Measurements from ENCODE around the gene GPATCH4. TPM values are rescaled to one million over a fixed set of nuclear protein-coding genes. Genes with fewer than 3 reads are reported as not detected.
A peak's percentile ranks its signal among the peaks of the same experiment; 100 is the strongest.

GPATCH4 gene
- total and polyA plus RNA-seq, 2 of the 4 experiments (the other 2 are of a cell fraction) = 32.6 to 41.8 TPM

DNA sequence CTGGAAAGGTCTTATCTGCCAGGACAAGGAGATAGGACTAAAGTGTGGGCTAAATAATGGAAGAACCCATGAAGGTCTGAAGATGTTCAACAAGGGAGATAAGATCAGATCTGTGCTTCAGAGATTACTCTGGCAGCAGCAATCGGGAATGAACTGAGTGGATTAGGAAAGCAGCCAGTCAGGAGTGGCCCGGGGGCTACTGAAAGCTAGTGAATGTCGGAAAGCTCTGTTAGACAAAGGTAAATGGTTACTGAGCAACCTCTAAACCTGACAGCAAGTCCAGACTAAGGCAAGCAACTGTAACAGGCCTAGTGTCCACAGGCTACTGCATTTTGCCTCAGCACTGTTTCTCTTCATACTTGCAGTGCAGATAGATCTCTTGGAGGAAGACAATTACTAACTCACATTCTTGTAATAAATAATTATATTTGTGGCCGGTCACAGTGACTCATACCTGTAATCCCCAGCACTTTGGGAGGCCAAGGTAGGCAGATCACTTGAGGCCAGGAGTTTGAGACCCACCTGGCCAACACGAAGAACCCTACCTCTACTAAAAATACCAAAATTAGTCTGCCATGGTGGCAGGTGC lies 41.4 kb downstream of the GPATCH4 start:
- H3K9me1 ChIP-seq (ENCODE audit: insufficient read depth, low read length) = peaks cover 8% of the 10 kb centered on the region
- ATAC-seq (ENCODE audit: low read depth) (no peak; the same call in 1 of the 2 replicates), DNase-seq (peak; percentile 4)
- no peak overlapping the region for H3K27ac ChIP-seq (ENCODE audit: insufficient read depth, low read length)
- H2BK5ac ChIP-seq (ENCODE audit: low read depth, low read length, poor library complexity, severe bottlenecking) = no peak overlapping the region
- intact Hi-C loops (cut with micrococcal nuclease) = no loop called here
- peaks cover 0 to 2% of the 10 kb centered on the region in 2 experiments; a peak in 1 of 4 replicates for H3K79me1 ChIP-seq (ENCODE audit: low read depth in 1 of 2, low read length in 2 of 2)
- peaks cover 1% of the 10 kb centered on the region; the same call in 1 of the 2 replicates for H3K4me1 ChIP-seq (ENCODE audit: control insufficient read depth, insufficient read depth, low read length)
- H3K14ac ChIP-seq (replicated peaks; ENCODE audit: low read depth, low read length) = no peak overlapping the region
- dilution Hi-C loops (cut with HindIII; ENCODE audit: low sequenced_read_pairs, unreplicated experiment) = no loop called here
- no peak overlapping the region for H3K23ac ChIP-seq (ENCODE audit: low read depth, low read length)
- 100% methylated on average over 1 of the region's 5 CpGs; no CpG with 5 or more reads in 1 of the 2 experiments for WGBS, 2 experiments (ENCODE audit: extremely low coverage in 2 of 2, insufficient read length in 1 of 2)
- no peak overlapping the region for H3K18ac ChIP-seq (ENCODE audit: low read depth, low read length)
- H3K56ac ChIP-seq (ENCODE audit: extremely low read depth, insufficient read depth, low read length) = no peak overlapping the region
- H2AFZ ChIP-seq (replicated peaks; ENCODE audit: low read length, poor library complexity) = no peak overlapping the region
- no peaks in the 10 kb centered on the region for H3K9me3 ChIP-seq (ENCODE audit: control insufficient read depth, insufficient read depth, low read length)
- no peak overlapping the region for H3K4ac ChIP-seq (ENCODE audit: low read depth, low read length)
- in situ Hi-C loops (cut with MboI; ENCODE audit: low sequenced_read_pairs) = no loop called here
- no peak overlapping the region for H3K9ac ChIP-seq (ENCODE audit: low read depth, low read length)
- no peak overlapping the region for H3K4me2 ChIP-seq (ENCODE audit: low read depth, low read length)
- TF ChIP-seq, protein P1, sequence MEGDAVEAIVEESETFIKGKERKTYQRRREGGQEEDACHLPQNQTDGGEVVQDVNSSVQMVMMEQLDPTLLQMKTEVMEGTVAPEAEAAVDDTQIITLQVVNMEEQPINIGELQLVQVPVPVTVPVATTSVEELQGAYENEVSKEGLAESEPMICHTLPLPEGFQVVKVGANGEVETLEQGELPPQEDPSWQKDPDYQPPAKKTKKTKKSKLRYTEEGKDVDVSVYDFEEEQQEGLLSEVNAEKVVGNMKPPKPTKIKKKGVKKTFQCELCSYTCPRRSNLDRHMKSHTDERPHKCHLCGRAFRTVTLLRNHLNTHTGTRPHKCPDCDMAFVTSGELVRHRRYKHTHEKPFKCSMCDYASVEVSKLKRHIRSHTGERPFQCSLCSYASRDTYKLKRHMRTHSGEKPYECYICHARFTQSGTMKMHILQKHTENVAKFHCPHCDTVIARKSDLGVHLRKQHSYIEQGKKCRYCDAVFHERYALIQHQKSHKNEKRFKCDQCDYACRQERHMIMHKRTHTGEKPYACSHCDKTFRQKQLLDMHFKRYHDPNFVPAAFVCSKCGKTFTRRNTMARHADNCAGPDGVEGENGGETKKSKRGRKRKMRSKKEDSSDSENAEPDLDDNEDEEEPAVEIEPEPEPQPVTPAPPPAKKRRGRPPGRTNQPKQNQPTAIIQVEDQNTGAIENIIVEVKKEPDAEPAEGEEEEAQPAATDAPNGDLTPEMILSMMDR (conservative IDR thresholded peaks at IDR 0.05; ENCODE audit: low read depth, low read length) = no peak
- TF ChIP-seq FOS (IDR thresholded peaks at IDR 0.05; ENCODE audit: low read depth, low read length) (no peak), RCOR1 (IDR thresholded peaks at IDR 0.05; ENCODE audit: insufficient replicate concordance, low read length) (no peak), CHD1 (IDR thresholded peaks at IDR 0.05; ENCODE audit: low read depth, low read length) (no peak), MXI1 (IDR thresholded peaks at IDR 0.05; ENCODE audit: borderline replicate concordance, low read depth, low read length) (no peak), RAD21 (IDR thresholded peaks at IDR 0.05; ENCODE audit: low read length) (no peak)
- TF ChIP-seq, protein P2, sequence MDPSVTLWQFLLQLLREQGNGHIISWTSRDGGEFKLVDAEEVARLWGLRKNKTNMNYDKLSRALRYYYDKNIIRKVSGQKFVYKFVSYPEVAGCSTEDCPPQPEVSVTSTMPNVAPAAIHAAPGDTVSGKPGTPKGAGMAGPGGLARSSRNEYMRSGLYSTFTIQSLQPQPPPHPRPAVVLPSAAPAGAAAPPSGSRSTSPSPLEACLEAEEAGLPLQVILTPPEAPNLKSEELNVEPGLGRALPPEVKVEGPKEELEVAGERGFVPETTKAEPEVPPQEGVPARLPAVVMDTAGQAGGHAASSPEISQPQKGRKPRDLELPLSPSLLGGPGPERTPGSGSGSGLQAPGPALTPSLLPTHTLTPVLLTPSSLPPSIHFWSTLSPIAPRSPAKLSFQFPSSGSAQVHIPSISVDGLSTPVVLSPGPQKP (IDR thresholded peaks at IDR 0.05; ENCODE audit: borderline replicate concordance, low read depth, low read length) = no peak
- H4K20me1 ChIP-seq (ENCODE audit: insufficient read depth, low read length) = no peaks in the 10 kb centered on the region
- no peak overlapping the region for H3K4me3 ChIP-seq (ENCODE audit: insufficient read depth, low read depth, low read length)
- no peak overlapping the region for H4K5ac ChIP-seq (ENCODE audit: low read depth, low read length)
- H2AK9ac ChIP-seq (replicated peaks; ENCODE audit: low read depth, low read length, poor library complexity) = no peak overlapping the region
- H4K8ac ChIP-seq (ENCODE audit: low read depth in 2 of 2, low read length in 2 of 2) = no peak overlapping the region
- ChIA-PET POLR2A (ENCODE audit: unreplicated experiment) (no interaction called here), CTCF (no interaction called here)
- no peak overlapping the region for H2BK15ac ChIP-seq (ENCODE audit: low read depth, low read length)
- H2BK120ac ChIP-seq (ENCODE audit: low read depth, low read length) = no peak overlapping the region
- H3K36me3 ChIP-seq (ENCODE audit: control insufficient read depth, insufficient read depth, low read length) = peaks cover 29% of the 10 kb centered on the region
- H3K27me3 ChIP-seq (ENCODE audit: control insufficient read depth, insufficient read depth, low read length) = no peaks in the 10 kb centered on the region
- no TSS peak for BruUV-seq (replicated peaks)
- no peak overlapping the region for H2AK5ac ChIP-seq (ENCODE audit: low read depth, low read length)
- no peak overlapping the region for H4K91ac ChIP-seq (ENCODE audit: insufficient read depth, low read depth, low read length)
- no peak overlapping the region for H2BK20ac ChIP-seq (ENCODE audit: low read depth, low read length)

Data from IMR-90 (cell line).